ENCODE results near the gene MACROD2.
"Not testable (repeated sequence)": the region's sequence is repeated elsewhere in the genome, so short reads cannot be mapped to it uniquely, and the experiment has no call there.

Gene MACROD2

GRCh38 chr20:15937179-15937578 is 1941.9 kb downstream of the MACROD2 start:
- DNase-seq (ENCODE audit: low read depth in 1 of 2, low spot score in 1 of 2): no peak
- TF ChIP-seq JUND (IDR thresholded peaks at IDR 0.05; ENCODE audit: low read depth): no peak
- in situ Hi-C loops (cut with HindIII; ENCODE audit: low pct_unique_long_range_greater_than_20kb, low sequenced_read_pairs): no loop called here

GRCh38 chr20:15938847-15939246 is 1943.5 kb downstream of the MACROD2 start:
- DNase-seq (ENCODE audit: low read depth in 1 of 2, low spot score in 1 of 2): no peak
- no peak for TF ChIP-seq JUND (IDR thresholded peaks at IDR 0.05; ENCODE audit: low read depth)
- in situ Hi-C loops (cut with HindIII; ENCODE audit: low pct_unique_long_range_greater_than_20kb, low sequenced_read_pairs): no loop called here

- no peak for TF ChIP-seq JUND (IDR thresholded peaks at IDR 0.05; ENCODE audit: low read depth)
- in situ Hi-C loops (cut with HindIII; ENCODE audit: low pct_unique_long_range_greater_than_20kb, low sequenced_read_pairs): no loop called here
- no peak for DNase-seq (ENCODE audit: low read depth in 1 of 2, low spot score in 1 of 2)
These were observed 1944.8 kb downstream of the MACROD2 start for GRCh38 chr20:15940127-15940526.

GRCh38 chr20:15942130-15942529 is 1946.8 kb downstream of the MACROD2 start:
- TF ChIP-seq JUND (IDR thresholded peaks at IDR 0.05; ENCODE audit: low read depth): no peak
- no peak for DNase-seq (ENCODE audit: low read depth in 1 of 2, low spot score in 1 of 2)
- in situ Hi-C loops (cut with HindIII; ENCODE audit: low pct_unique_long_range_greater_than_20kb, low sequenced_read_pairs): no loop called here

- in situ Hi-C loops (cut with HindIII; ENCODE audit: low pct_unique_long_range_greater_than_20kb, low sequenced_read_pairs): no loop called here
- TF ChIP-seq JUND (IDR thresholded peaks at IDR 0.05; ENCODE audit: low read depth): no peak
- no peak for DNase-seq (ENCODE audit: low read depth in 1 of 2, low spot score in 1 of 2)
These were observed 1950.0 kb downstream of the MACROD2 start for GRCh38 chr20:15945289-15945688.

- DNase-seq (ENCODE audit: low read depth in 1 of 2, low spot score in 1 of 2): no peak
- in situ Hi-C loops (cut with HindIII; ENCODE audit: low pct_unique_long_range_greater_than_20kb, low sequenced_read_pairs): no loop called here
- no peak for TF ChIP-seq JUND (IDR thresholded peaks at IDR 0.05; ENCODE audit: low read depth)
These were observed 1954.1 kb downstream of the MACROD2 start for GRCh38 chr20:15949391-15949790.

GRCh38 chr20:15951658-15952057 is 1956.3 kb downstream of the MACROD2 start:
- no peak for TF ChIP-seq JUND (IDR thresholded peaks at IDR 0.05; ENCODE audit: low read depth)
- in situ Hi-C loops (cut with HindIII; ENCODE audit: low pct_unique_long_range_greater_than_20kb, low sequenced_read_pairs): no loop called here
- DNase-seq (ENCODE audit: low read depth in 1 of 2, low spot score in 1 of 2): no peak

GRCh38 chr20:15958142-15958541 is 1962.8 kb downstream of the MACROD2 start:
- in situ Hi-C loops (cut with HindIII; ENCODE audit: low pct_unique_long_range_greater_than_20kb, low sequenced_read_pairs): no loop called here
- DNase-seq (ENCODE audit: low read depth in 1 of 2, low spot score in 1 of 2): no peak
- no peak for TF ChIP-seq JUND (IDR thresholded peaks at IDR 0.05; ENCODE audit: low read depth)

GRCh38 chr20:15965165-15965564 is 1969.8 kb downstream of the MACROD2 start:
- no peak for DNase-seq (ENCODE audit: low read depth in 1 of 2, low spot score in 1 of 2)
- in situ Hi-C loops (cut with HindIII; ENCODE audit: low pct_unique_long_range_greater_than_20kb, low sequenced_read_pairs): no loop called here
- TF ChIP-seq JUND (IDR thresholded peaks at IDR 0.05; ENCODE audit: low read depth): no peak

GRCh38 chr20:15967334-15967733 is 1972.0 kb downstream of the MACROD2 start:
- in situ Hi-C loops (cut with HindIII; ENCODE audit: low pct_unique_long_range_greater_than_20kb, low sequenced_read_pairs): no loop called here
- no peak for TF ChIP-seq JUND (IDR thresholded peaks at IDR 0.05; ENCODE audit: low read depth)
- no peak for DNase-seq (ENCODE audit: low read depth in 1 of 2, low spot score in 1 of 2)

GRCh38 chr20:15976047-15976736 is 1980.9 kb downstream of the MACROD2 start:
- no peak for TF ChIP-seq JUND (IDR thresholded peaks at IDR 0.05; ENCODE audit: low read depth)
- in situ Hi-C loops (cut with HindIII; ENCODE audit: low pct_unique_long_range_greater_than_20kb, low sequenced_read_pairs): no loop called here
- no peak for DNase-seq (ENCODE audit: low read depth in 1 of 2, low spot score in 1 of 2)

- DNase-seq (ENCODE audit: low read depth in 1 of 2, low spot score in 1 of 2): no peak
- in situ Hi-C loops (cut with HindIII; ENCODE audit: low pct_unique_long_range_greater_than_20kb, low sequenced_read_pairs): no loop called here
These were observed 1981.7 kb downstream of the MACROD2 start for GRCh38 chr20:15977026-15977425.

GRCh38 chr20:15977758-15978157 is 1982.4 kb downstream of the MACROD2 start:
- in situ Hi-C loops (cut with HindIII; ENCODE audit: low pct_unique_long_range_greater_than_20kb, low sequenced_read_pairs): no loop called here

More at GRCh38 chr20:15977026-15977425, 1981.7 kb downstream of the MACROD2 start:
- no peak for TF ChIP-seq JUND (IDR thresholded peaks at IDR 0.05; ENCODE audit: low read depth)

GRCh38 chr20:15985494-15986368 is 1990.4 kb downstream of the MACROD2 start:
- in situ Hi-C loops (cut with HindIII; ENCODE audit: low pct_unique_long_range_greater_than_20kb, low sequenced_read_pairs); DNase-seq (ENCODE audit: low read depth in 1 of 2, low spot score in 1 of 2): not testable (repeated sequence)

More at GRCh38 chr20:15977758-15978157, 1982.4 kb downstream of the MACROD2 start:
- TF ChIP-seq JUND (IDR thresholded peaks at IDR 0.05; ENCODE audit: low read depth): no peak
- no peak for DNase-seq (ENCODE audit: low read depth in 1 of 2, low spot score in 1 of 2)

Measured in T47D (cell line).